Measurements from ENCODE around the gene THTPA.
"Not testable (repeated sequence)": the region's sequence is repeated elsewhere in the genome, so short reads cannot be mapped to it uniquely, and the experiment has no call there.

Gene THTPA

GRCh38 chr14:23533652-23534435, 22.2 kb upstream of the THTPA start:
- DNase-seq: no peak

GRCh38 chr14:23535943-23536342, 20.1 kb upstream of the THTPA start:
- peak in 1 of 14 donors; percentile 60 for DNase-seq

GRCh38 chr14:23536494-23536893, 19.6 kb upstream of the THTPA start:
- no peak for DNase-seq

DNA sequence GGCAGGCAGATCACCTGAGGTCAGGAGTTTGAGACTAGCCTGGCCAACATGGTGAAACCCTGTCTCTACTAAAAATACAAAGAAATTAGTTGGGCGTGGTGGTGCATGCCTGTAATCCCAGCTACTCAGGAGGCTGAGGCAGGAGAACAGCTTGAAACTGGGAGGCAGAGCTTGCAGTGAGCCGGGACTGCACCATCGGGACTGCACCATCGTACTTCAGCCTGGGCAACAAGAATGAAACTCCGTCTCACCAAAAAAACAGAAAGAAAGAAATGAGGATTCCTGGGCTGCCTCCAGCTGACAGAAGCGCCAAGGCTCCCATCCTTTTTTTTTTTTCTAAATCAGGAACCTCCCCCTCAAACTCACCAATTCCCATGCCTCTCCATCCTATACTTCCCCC, 19.2 kb upstream of the THTPA start:
- DNase-seq: not testable (repeated sequence)

DNA sequence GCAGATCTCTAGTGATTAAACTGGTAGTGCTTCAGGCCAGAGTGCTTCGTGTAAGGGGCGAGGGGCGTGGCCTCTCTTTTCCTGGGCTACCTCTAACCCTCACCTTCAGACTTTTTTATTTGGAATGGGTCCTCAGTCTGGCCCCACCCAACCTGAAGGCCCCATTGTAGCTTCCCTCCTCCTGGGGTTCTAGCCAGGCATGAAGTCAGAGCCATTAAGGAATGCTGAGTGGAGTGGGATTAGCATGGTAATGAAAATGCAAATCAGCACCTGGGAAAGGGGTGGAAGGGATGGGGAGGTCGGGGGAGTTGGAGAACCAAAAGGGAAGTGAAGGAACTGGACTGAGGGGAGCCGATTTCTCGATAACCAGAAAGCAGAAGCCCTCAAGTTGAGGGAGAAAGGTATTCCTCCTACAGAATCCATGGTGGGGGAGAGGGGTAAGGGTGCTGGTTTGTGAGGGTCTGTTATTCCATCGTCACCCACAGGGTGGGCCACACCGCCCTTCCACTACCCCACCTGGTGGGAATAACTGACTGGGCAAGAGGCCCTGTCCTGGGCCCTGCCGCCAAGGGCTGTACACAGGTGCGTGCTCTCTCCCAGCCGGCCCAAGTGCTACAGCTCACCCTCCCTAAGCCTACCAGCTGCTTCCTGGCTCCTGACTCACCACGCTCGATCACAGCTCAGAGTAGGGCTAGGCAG, 18.6 kb upstream of the THTPA start:
- DNase-seq: peak in 1 of 14 donors; percentile 61

DNA sequence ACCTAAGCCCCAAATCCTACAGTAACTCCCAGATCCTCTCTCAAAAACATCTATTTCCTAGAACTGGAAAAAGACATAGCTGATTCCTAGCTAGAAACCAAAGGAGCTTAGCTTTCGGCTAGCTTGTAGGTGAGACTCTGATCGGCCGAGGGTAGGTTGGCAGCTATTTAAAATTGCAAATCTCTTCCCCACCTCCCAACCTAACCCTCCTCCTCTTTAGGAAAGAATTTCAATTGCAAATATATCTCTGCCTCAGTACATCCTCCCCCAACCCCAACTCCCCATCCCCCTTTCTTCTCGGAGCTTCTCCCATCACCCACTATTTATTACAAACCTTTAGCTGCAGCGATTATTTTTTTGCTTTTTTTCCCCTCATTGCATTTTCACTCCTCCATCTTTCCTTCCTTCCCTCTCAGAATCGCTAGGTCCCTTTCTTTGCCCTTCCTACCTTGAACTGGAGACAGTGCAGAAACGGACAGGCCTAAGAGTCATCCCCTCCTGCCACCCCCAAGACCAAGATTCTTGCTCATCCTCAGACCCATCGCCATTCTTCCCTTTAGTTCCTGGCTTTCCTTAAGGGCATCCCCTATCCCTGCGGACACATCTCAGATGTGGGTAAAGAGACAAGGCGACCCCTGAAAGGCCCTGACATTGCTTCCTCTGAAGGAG, 17.9 kb upstream of the THTPA start:
- no peak for DNase-seq

DNA sequence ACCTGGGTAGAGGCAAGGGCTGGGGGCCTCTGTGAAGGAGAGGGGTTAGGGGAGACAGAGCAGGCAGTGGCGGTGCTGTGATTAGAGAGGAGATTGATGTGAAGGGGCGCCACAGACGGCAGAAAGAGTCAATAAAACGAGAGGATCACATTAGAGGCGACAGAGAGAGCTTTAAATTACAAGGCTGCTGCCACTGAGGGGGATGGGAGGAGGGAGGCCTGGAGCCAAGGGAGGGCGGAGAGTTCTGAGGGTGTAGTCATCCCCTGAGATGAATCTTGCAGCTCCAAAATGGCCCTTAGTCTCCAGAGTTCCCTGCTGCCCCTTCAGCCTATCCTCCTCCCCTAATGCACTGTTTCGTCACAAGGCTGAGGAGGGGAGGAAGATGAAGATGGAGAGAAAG, 17.3 kb upstream of the THTPA start:
- DNase-seq: peak in 8 of 14 donors; percentile 10 to 62 (median 34)

- peak in 9 of 14 donors; percentile 22 to 70 (median 43) for DNase-seq
Observed at GRCh38 chr14:23539248-23540140, 16.6 kb upstream of the THTPA start.

DNA sequence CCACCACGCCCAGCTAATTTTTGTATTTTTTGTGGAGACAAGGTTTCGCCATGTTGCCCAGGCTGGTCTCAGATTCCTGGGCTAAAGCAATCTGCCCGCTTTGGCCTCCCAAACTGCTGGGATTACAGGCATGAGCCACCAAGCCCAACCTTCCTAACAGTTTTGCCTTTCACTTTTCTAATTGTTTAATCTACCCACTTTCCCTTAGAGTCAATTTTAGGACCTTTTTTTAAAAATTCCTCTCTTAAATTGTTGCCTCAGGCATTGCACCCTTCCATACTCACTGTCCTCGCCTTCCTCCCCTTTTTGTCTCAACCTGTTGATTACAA, 16.0 kb upstream of the THTPA start:
- DNase-seq: no peak

GRCh38 chr14:23542261-23542660, 13.8 kb upstream of the THTPA start:
- no peak for DNase-seq

GRCh38 chr14:23543403-23543802, 12.7 kb upstream of the THTPA start:
- no peak for DNase-seq

GRCh38 chr14:23544511-23545447, 11.3 kb upstream of the THTPA start:
- DNase-seq: peak in 6 of 14 donors; percentile 21 to 51 (median 30)

DNA sequence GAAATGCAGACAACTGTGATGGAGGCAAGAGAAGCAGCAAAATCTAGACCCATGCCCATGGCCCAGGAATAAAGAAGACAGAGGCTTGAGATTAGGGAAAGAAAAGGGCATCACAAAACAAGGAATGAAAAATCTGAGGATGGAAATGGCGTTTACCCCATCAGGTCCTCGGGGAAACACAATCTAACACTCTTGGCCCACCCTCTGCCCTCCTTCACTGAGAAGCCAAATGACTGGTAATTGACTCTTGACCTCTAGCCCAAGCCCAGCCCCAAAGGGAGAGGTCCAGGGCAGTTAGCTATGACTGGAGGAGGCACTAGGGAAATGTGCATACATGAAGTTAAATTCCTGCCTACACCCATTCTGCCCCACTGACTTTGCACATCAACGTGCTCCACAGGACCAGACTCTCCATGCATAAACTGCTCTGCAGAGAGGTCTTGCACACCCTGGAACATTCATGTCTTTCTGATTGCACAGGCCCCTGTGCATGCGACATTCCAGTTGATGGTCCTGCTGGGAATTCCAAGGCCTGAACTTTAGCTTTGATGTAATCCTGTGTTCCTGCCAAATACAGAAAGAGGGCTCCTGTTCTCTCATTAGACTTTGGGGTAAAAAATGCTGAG, 10.2 kb upstream of the THTPA start:
- DNase-seq: no peak

GRCh38 chr14:23546450-23547035, 9.5 kb upstream of the THTPA start:
- DNase-seq: no peak

- no peak for DNase-seq
Observed at GRCh38 chr14:23547924-23548323, 8.1 kb upstream of the THTPA start.

DNA sequence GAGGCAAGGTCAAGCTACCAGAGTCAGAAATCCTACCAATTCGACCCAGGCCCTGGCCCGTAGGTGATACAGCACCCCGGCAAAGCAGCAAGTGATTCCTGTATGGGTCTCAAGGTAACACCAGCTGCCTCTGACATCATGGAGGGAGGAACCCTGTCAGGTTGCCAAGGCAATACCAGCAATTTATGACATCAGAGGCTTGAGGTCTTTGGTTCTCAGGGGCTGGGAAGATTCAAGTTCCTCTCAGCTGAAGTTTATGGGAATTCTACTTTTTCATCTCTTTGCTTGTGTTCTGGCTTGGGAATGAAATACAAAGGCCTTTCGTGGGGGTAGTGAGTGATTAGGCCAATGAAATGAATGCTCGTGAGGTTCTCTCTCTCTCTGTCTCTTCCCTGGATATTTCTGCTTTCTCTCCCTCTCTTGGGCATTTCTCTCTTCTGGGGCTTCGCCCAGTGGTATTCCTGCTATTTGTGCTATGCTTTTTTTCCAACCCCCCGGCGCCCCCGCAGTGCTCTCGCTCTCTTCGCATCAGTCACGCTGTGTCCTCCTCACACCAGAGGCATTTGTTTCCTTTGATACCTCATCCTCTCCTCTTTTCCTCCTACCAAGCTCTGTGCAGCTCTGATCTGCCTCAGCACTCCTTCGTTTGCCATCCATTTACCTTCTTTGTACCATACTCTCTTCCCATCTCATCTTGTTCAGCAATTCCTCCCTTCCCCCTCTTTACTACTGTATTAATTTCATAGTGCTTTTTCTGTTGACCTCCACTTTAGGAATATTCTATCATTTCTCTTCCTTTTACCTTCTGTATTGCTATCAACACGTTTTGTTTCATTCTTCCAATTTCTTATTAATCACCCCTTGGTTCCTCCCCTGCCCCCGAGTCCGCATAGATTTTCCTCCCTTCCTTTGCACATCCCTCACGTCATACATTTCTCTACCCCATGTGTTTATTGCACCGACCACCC, 7.4 kb upstream of the THTPA start:
- DNase-seq: peak in 1 of 14 donors; percentile 43

GRCh38 chr14:23550131-23550811, 5.8 kb upstream of the THTPA start:
- DNase-seq: peak in 2 of 14 donors; percentile 33 to 60

DNA sequence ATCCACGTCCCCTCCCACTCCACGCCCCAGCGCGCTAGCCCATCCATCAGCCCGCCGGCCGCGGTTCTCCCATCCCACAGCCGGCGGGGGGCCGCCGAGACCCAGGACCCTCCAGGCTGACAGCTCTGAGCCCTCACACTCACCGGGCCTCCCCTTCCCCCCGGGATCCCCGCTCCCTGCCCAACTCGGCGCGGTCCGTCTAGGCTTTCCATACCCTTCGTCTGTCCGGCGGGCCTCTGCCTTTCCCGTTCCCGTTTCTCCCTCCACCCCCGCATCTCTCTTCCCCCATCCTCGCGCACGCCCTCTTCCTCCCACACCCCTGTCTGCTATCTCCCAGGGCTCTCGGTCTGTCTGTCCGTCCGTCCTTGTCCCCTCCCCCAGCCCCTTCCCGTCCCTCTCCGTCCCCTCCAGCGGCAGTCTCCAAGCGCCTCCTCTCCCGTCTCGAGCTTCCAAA, 5.2 kb upstream of the THTPA start:
- DNase-seq: peak in 6 of 14 donors; percentile 47 to 70 (median 56)

All from C1 segment of cervical spinal cord (tissue), 14 donors.